Astrocyte (in vitro differentiated cells and primary cell): Measurements from ENCODE around the gene CRTAP. TPM values are rescaled to one million over a fixed set of nuclear protein-coding genes. Genes with fewer than 3 reads are reported as not detected.
A peak's percentile ranks its signal among the peaks of the same experiment; 100 is the strongest.

Source experiments
- DNase-seq: peaks from one replicate; pipeline ENCODE4 v3.0.0-alpha.2; 2010; ENCODE audit warnings: low read depth
- FAIRE-seq: peaks from 2 replicates; lab custom pipeline; 2011; peaks lifted over from hg19 to GRCh38; lab: Jason Lieb, UNC
- H2AFZ ChIP-seq: 2 replicates; pipeline ENCODE4 v1.6.0; 2012; ENCODE audit warnings: low read depth, low read length, inconsistent platforms
- H3K27ac ChIP-seq: 2 replicates; pipeline ENCODE4 v1.5.1; 2011; ENCODE audit warnings: low read depth, low read length, inconsistent platforms
- H3K27me3 ChIP-seq: 2 replicates; pipeline ENCODE4 v1.6.0; 2011; ENCODE audit warnings: low read length, inconsistent platforms; ENCODE audit not compliant: insufficient read depth
- H3K36me3 ChIP-seq: 2 replicates; pipeline ENCODE4 v1.5.1; 2011; ENCODE audit warnings: low read length, inconsistent platforms; ENCODE audit not compliant: insufficient read depth
- H3K4me1 ChIP-seq: 2 replicates; pipeline ENCODE4 v1.5.1; 2011; ENCODE audit warnings: low read length, inconsistent platforms; ENCODE audit not compliant: insufficient read depth
- H3K4me2 ChIP-seq: 2 replicates; pipeline ENCODE4 v1.6.0; 2012; ENCODE audit warnings: low read length, inconsistent platforms
- H3K4me3 ChIP-seq: 2 replicates; pipeline ENCODE4 v1.5.1; 2011; ENCODE audit warnings: low read depth, mild to moderate bottlenecking, low read length, inconsistent platforms; ENCODE audit not compliant: insufficient read depth
- H3K79me2 ChIP-seq: 2 replicates; pipeline ENCODE4 v1.6.0; 2012; ENCODE audit warnings: mild to moderate bottlenecking, low read length, inconsistent platforms; ENCODE audit not compliant: insufficient read depth
- H3K9ac ChIP-seq: 2 replicates; pipeline ENCODE4 v1.6.0; 2012; ENCODE audit warnings: mild to moderate bottlenecking, low read length, inconsistent platforms
- H3K9me3 ChIP-seq: 2 replicates; pipeline ENCODE4 v1.5.1; 2012; ENCODE audit warnings: low read depth, mild to moderate bottlenecking, low read length, inconsistent platforms; ENCODE audit not compliant: insufficient read depth
- H4K20me1 ChIP-seq: 2 replicates; pipeline ENCODE4 v1.6.0; 2012; ENCODE audit warnings: low read length, inconsistent platforms; ENCODE audit not compliant: insufficient read depth
- H3K27ac Mint-ChIP-seq: one replicate; pipeline ENCODE4 v1.8.0; 2021; ENCODE audit warnings: mild to moderate bottlenecking, mixed read lengths; ENCODE audit not compliant: unreplicated experiment
- H3K27me3 Mint-ChIP-seq: one replicate; pipeline ENCODE4 v1.8.0; 2021; ENCODE audit warnings: low read depth, mixed read lengths; ENCODE audit not compliant: unreplicated experiment
- H3K36me3 Mint-ChIP-seq: one replicate; pipeline ENCODE4 v1.8.0; 2021; ENCODE audit warnings: low read depth, mixed read lengths; ENCODE audit not compliant: unreplicated experiment
- H3K4me1 Mint-ChIP-seq: one replicate; pipeline ENCODE4 v1.8.0; 2021; ENCODE audit warnings: low read depth, mixed read lengths; ENCODE audit not compliant: unreplicated experiment
- H3K4me3 Mint-ChIP-seq: one replicate; pipeline ENCODE4 v1.8.0; 2021; ENCODE audit warnings: mild to moderate bottlenecking, moderate library complexity, mixed read lengths; ENCODE audit not compliant: unreplicated experiment
- H3K9me3 Mint-ChIP-seq: one replicate; pipeline ENCODE4 v1.8.0; 2021; ENCODE audit warnings: mild to moderate bottlenecking, mixed read lengths; ENCODE audit not compliant: unreplicated experiment
- CTCF ChIP-seq: IDR thresholded peaks from 2 replicates; pipeline ENCODE4 v1.5.1; 2011; ENCODE audit warnings: low read depth, mild to moderate bottlenecking, inconsistent platforms, low read length, moderate library complexity; ENCODE audit not compliant: insufficient read depth
- EZH2 ChIP-seq: IDR thresholded peaks from 2 replicates; pipeline ENCODE4 v1.6.1; 2012; ENCODE audit warnings: mild to moderate bottlenecking, low read length, inconsistent platforms; ENCODE audit not compliant: insufficient read depth
- total RNA-seq: library from RNA; stranded (reverse); gene quantifications from 2 replicates; pipeline ENCODE4 v1.2.1, GENCODE V29; 2021

Gene CRTAP
- total RNA-seq, 1 donor from 2014 or later = 145 TPM

DNA sequence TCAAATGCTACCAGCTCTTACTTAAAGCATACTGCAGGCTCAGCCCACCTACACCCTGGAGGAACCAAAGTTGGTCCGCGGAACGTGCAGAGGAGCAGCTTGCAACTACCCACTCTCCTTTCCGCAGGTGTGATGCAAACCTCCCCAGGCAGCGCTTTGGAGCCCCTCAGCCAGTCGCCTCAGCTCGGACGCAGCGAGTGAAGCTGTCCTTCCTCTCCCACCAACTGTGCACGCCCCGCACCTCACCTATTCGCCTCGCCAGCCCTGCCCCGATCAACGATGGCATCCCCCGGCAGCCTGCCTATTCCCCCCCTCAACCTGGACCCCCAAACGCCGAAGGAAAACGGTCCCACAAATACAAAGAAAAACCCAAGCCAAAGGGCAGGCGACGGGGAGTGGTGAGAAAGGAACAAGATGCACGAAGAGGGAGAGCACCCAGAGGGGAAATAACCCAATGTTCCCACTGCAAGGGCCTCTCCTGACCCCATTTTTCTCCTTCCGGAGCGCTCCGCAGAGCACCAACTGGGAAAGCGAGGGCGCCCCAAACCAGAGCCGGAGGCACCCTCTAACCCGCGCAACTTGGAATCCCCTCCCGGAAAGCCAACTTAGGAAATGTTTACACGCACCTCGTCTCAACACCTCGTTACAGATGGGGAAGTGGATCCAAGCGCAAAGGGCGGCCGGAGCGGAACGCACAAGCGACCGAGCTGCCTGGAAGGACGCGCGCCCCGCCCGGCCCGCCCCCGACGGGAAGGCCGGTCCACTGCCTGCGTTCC lies 17.5 kb upstream of the CRTAP start:
- Mint-ChIP-seq H3K4me1 (peaks cover 8% of the 10 kb centered on the region), H3K36me3 (peaks cover 15% of the 10 kb centered on the region), H3K27me3 (no peaks in the 10 kb centered on the region), H3K9me3 (no peaks in the 10 kb centered on the region), H3K27ac (peak overlapping the region; percentile 77), H3K4me3 (peak overlapping the region; percentile 95)
- Histone ChIP-seq H3K27me3 (no peaks in the 10 kb centered on the region), H4K20me1 (peaks cover 45% of the 10 kb centered on the region), H3K9me3 (no peaks in the 10 kb centered on the region), H3K4me2 (peak overlapping the region; percentile 94), H3K4me1 (peaks cover 6% of the 10 kb centered on the region), H3K36me3 (peaks cover 5% of the 10 kb centered on the region), H2AFZ (peak overlapping the region; percentile 87), H3K79me2 (peaks cover 53% of the 10 kb centered on the region), H3K4me3 (peak overlapping the region; percentile 86), H3K27ac (peak overlapping the region; percentile 88), H3K9ac (peak overlapping the region; percentile 91)
- no peak for TF ChIP-seq EZH2
- no peak for TF ChIP-seq CTCF
- DNase-seq = peak; percentile 18
- no peak for FAIRE-seq

GRCh38 chr3:33099109-33099645 lies 14.6 kb upstream of the CRTAP start:
- no peaks in the 10 kb centered on the region for H3K27me3 ChIP-seq
- H3K4me1 ChIP-seq = peaks cover 6% of the 10 kb centered on the region
- Mint-ChIP-seq H3K27me3 (no peaks in the 10 kb centered on the region), H3K4me3 (no peak overlapping the region), H3K9me3 (no peaks in the 10 kb centered on the region), H3K36me3 (no peaks in the 10 kb centered on the region), H3K27ac (peak overlapping the region; percentile 34), H3K4me1 (peaks cover 6% of the 10 kb centered on the region)
- no peak overlapping the region for H3K27ac ChIP-seq
- no peak overlapping the region for H3K4me2 ChIP-seq
- TF ChIP-seq CTCF (no peak), EZH2 (no peak)
- H4K20me1 ChIP-seq = peaks cover 16% of the 10 kb centered on the region
- H3K36me3 ChIP-seq = peaks cover 4% of the 10 kb centered on the region
- DNase-seq = no peak
- peaks cover 24% of the 10 kb centered on the region for H3K79me2 ChIP-seq
- no peak overlapping the region for H3K4me3 ChIP-seq
- H3K9ac ChIP-seq = no peak overlapping the region
- no peak overlapping the region for H2AFZ ChIP-seq
- H3K9me3 ChIP-seq = no peaks in the 10 kb centered on the region
- no peak for FAIRE-seq

DNA sequence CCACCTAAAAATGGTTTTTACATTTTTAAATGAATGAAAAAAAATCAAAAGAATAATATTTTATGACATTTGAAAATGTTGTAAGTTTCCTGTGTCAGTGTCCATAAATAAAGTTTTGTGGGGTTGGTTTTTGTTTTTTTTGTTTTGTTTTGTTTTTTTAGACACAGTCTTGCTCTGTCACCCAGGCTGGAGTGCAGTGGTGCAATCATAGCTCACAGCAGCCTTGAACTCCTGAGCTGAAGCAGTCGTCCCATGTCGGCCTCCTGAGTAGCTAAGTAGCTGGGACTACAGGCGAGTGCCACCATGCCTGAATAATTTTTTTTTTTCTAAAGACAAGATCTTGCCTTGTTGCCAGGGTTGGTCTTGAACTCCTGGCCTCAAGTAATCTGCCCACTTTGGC lies 14.1 kb upstream of the CRTAP start:
- Histone ChIP-seq H3K27me3 (no peaks in the 10 kb centered on the region), H4K20me1 (peaks cover 12% of the 10 kb centered on the region), H3K4me2 (no peak overlapping the region), H3K9ac (no peak overlapping the region), H3K36me3 (no peaks in the 10 kb centered on the region), H3K9me3 (no peaks in the 10 kb centered on the region), H3K4me3 (no peak overlapping the region), H3K27ac (no peak overlapping the region), H3K79me2 (peaks cover 18% of the 10 kb centered on the region), H2AFZ (no peak overlapping the region), H3K4me1 (peaks cover 6% of the 10 kb centered on the region)
- Mint-ChIP-seq H3K4me1 (peaks cover 6% of the 10 kb centered on the region), H3K4me3 (no peak overlapping the region), H3K27me3 (peaks cover 2% of the 10 kb centered on the region), H3K27ac (no peak overlapping the region), H3K9me3 (no peaks in the 10 kb centered on the region), H3K36me3 (no peaks in the 10 kb centered on the region)
- no peak for FAIRE-seq
- TF ChIP-seq CTCF = no peak
- TF ChIP-seq EZH2 = no peak
- DNase-seq = no peak
